Esophagus muscularis mucosa (tissue), 4 donors: ENCODE results near the gene MUSTN1. TPM values are rescaled to one million over a fixed set of nuclear protein-coding genes. Genes with fewer than 3 reads are reported as not detected.

Experiments used
- DNase-seq: peaks from one replicate; pipeline ENCODE4 v3.0.0-alpha.2; 2017; ENCODE audit errors: extremely low spot score
- H3K27ac ChIP-seq, 4 donors: fragments of 200-600 bp; sonication (generic); replicated peaks in 1 of 4; 1 replicate in 3 of 4; 2 replicates in 1 of 4; pipeline ENCODE4 v1.5.1; 2016 to 2019; ENCODE audit warnings: mild to moderate bottlenecking in 1 of 4
- H3K27me3 ChIP-seq, 4 donors: fragments of 200-600 bp; sonication (generic); one replicate each; pipeline versions ENCODE4 v1.5.1 to v1.6.0; 2016 to 2019
- H3K36me3 ChIP-seq, 4 donors: fragments of 200-600 bp; sonication (generic); one replicate each; pipeline ENCODE4 v1.5.1; 2016 to 2019
- H3K4me1 ChIP-seq, 4 donors: fragments of 200-600 bp; sonication (generic); one replicate each; pipeline ENCODE4 v1.5.1; 2016 to 2019
- H3K4me3 ChIP-seq, 4 donors: fragments of 200-600 bp; sonication (generic); 1 replicate in 2 of 4; 2 replicates in 2 of 4; pipeline ENCODE4 v1.5.1; 2016 to 2019; ENCODE audit warnings: mild to moderate bottlenecking in 4 of 4, moderate library complexity in 1 of 4
- H3K9me3 ChIP-seq, 4 donors: fragments of 200-600 bp; sonication (generic); 1 replicate in 3 of 4; 2 replicates in 1 of 4; pipeline ENCODE4 v1.5.1; 2016 to 2019
- EP300 ChIP-seq: sonication (generic); formaldehyde crosslinking; IDR thresholded peaks from one replicate; pipeline ENCODE4 v1.6.1; 2017; ENCODE audit warnings: antibody characterized with exemption
- POLR2A ChIP-seq: fragments of 450-650 bp; IDR thresholded peaks from one replicate; pipeline ENCODE4 v1.6.1; 2017; ENCODE audit warnings: antibody characterized with exemption, moderate library complexity, mild to moderate bottlenecking, low read depth
- POLR2AphosphoS5 ChIP-seq, 2 donors: sonication (generic); formaldehyde crosslinking; IDR thresholded peaks; one replicate each; pipeline ENCODE4 v1.6.1; 2017; ENCODE audit warnings: antibody characterized with exemption in 2 of 2
- WGBS: methylation state at CpG from one replicate; pipeline ENCODE4 v1.1.5; 2018; 5-methylcytosine and 5-hydroxymethylcytosine counted together
- intact Hi-C: fragments of 100-400 bp; cut with DNase I; formaldehyde crosslinking; loops from one replicate; pipeline ENCODE4 v1.15.1; 2023
- total RNA-seq, 4 donors: library from RNA; depleted of rRNA; stranded (reverse); fragments of >200 nt; gene quantifications; one replicate each; pipeline versions ENCODE4 v1.1.0 to v1.2.1, GENCODE V29; 2016
- TF ChIP-seq, protein P1 (sequence below), 3 experiments: fragments of 200-600 bp in 2 of 3; fragments of 450-650 bp in 1 of 3; sonication (generic) in 2 of 3; IDR thresholded peaks; one replicate each; pipeline ENCODE4 v1.5.1; 2017 to 2019; ENCODE audit warnings: antibody characterized with exemption in 3 of 3, mild to moderate bottlenecking in 2 of 3, moderate library complexity in 1 of 3

Gene MUSTN1
- total RNA-seq, 4 donors from 2014 or later, result 6.6 to 17.7 (median 12.5) TPM

- intact Hi-C loops, result no loop called here
- Histone ChIP-seq H3K9me3 (no peaks in the 10 kb centered on the region), H3K36me3 (no peaks in the 10 kb centered on the region), H3K4me1 (no peaks in the 10 kb centered on the region), H3K27ac (no peak overlapping the region), H3K27me3 (no peaks in the 10 kb centered on the region), H3K4me3 (no peak overlapping the region)
- DNase-seq, result no peak
- TF ChIP-seq POLR2A (no peak), POLR2AphosphoS5 (IDR thresholded peaks at IDR 0.05) (no peak), EP300 (no peak)
- TF ChIP-seq, protein P1, sequence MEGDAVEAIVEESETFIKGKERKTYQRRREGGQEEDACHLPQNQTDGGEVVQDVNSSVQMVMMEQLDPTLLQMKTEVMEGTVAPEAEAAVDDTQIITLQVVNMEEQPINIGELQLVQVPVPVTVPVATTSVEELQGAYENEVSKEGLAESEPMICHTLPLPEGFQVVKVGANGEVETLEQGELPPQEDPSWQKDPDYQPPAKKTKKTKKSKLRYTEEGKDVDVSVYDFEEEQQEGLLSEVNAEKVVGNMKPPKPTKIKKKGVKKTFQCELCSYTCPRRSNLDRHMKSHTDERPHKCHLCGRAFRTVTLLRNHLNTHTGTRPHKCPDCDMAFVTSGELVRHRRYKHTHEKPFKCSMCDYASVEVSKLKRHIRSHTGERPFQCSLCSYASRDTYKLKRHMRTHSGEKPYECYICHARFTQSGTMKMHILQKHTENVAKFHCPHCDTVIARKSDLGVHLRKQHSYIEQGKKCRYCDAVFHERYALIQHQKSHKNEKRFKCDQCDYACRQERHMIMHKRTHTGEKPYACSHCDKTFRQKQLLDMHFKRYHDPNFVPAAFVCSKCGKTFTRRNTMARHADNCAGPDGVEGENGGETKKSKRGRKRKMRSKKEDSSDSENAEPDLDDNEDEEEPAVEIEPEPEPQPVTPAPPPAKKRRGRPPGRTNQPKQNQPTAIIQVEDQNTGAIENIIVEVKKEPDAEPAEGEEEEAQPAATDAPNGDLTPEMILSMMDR (IDR thresholded peaks at IDR 0.05), result no peak
- 85% methylated on average over 16 of the region's 16 CpGs for WGBS
Measured at GRCh38 chr3:52788890-52789745, 45.7 kb downstream of the MUSTN1 start.

DNA sequence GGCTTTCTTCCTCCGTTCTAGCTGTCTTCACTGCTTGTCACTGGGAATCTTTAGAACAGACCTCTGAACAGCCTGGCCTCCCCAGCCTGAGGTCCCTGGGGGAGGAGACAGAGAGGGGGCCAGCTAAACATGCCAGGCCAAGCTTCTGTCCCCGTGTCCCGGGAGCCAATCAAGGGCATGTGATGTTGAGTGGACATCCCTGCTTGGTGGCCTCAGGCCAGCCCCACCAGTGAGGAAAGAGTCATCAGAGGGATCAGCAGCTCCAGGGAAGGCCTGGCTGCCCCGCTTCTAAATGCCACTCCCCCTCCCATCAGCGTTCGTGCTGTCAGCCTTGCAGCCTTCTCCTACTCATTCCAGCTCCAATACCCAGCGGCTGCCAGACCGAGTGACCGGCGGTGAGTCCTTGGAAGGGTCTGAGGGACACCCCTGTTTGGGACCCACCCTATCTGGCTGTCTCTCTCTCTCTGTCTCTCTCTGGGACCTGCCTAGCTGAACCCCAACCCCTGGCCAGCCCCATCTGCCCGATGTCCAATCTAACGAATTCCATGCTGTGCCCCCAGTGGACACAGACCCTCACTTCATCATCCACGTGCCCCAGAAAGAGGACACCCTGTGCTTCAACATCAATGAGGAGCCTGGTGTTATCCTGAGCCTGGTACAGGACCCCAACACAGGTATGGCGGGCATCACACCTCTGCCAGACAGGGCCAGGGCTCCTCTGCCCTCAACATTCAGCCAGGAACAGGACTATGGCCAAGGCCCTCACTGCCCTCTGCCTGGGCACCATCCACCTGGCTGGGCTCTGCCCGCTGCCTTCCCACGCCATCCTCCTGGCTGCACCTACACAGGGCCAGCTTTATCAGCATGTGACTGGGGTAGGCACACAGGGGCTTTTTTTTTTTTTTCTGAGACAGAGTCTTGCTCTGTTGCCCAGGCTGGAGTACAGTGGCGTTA lies 46.9 kb downstream of the MUSTN1 start:
- Histone ChIP-seq H3K4me3 (no peak overlapping the region), H3K9me3 (no peaks in the 10 kb centered on the region), H3K4me1 (no peaks in the 10 kb centered on the region), H3K36me3 (no peaks in the 10 kb centered on the region), H3K27me3 (peaks cover 0 to under 1% (median 0%) of the 10 kb centered on the region in 4 donors), H3K27ac (no peak overlapping the region)
- no peak for DNase-seq
- intact Hi-C loops, result no loop called here
- TF ChIP-seq EP300 (no peak), POLR2AphosphoS5 (IDR thresholded peaks at IDR 0.05) (no peak), POLR2A (no peak)
- TF ChIP-seq, protein P1 (IDR thresholded peaks at IDR 0.05), result no peak
- 71% methylated on average over 17 of the region's 17 CpGs for whole genome bisulfite sequencing

DNA sequence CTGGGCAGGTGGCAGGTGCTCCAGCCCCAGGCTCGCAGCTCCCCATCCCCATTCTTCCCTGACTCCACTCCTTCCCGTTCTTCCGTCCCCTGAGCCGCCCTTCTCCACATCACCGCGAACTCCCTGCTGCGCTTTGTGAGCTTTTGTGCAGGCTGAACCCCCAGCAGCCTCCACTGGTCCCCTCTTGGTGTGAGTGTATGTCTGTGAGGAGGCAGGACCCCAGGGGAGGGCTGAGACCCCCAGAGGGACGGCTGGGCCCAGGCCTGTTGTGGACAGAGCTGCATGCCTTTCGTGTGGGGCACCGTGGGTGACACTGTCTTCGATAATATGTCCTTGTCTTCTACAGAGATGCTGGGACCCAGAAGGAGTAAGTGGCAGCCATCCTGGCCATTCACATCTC lies 47.6 kb downstream of the MUSTN1 start:
- Histone ChIP-seq H3K4me1 (no peaks in the 10 kb centered on the region), H3K27ac (no peak overlapping the region), H3K9me3 (no peaks in the 10 kb centered on the region), H3K27me3 (peaks cover 0 to 5% (median 0%) of the 10 kb centered on the region in 4 donors), H3K36me3 (no peaks in the 10 kb centered on the region), H3K4me3 (no peak overlapping the region)
- DNase-seq, result no peak
- 90% methylated on average over 10 of the region's 11 CpGs for WGBS
- TF ChIP-seq, protein P1 (IDR thresholded peaks at IDR 0.05), result no peak
- intact Hi-C loops, result no loop called here

- Histone ChIP-seq H3K9me3 (no peaks in the 10 kb centered on the region), H3K36me3 (no peaks in the 10 kb centered on the region), H3K27ac (no peak overlapping the region), H3K4me3 (no peak overlapping the region), H3K27me3 (peaks cover 0 to 5% (median 0%) of the 10 kb centered on the region in 4 donors), H3K4me1 (no peaks in the 10 kb centered on the region)
- no peak for DNase-seq
- TF ChIP-seq EP300, result no peak
- no peak for TF ChIP-seq POLR2A
- no peak for TF ChIP-seq POLR2AphosphoS5 (IDR thresholded peaks at IDR 0.05)
- TF ChIP-seq, protein P1 (IDR thresholded peaks at IDR 0.05), result no peak
- 90% methylated on average over 19 of the region's 19 CpGs for WGBS
- intact Hi-C loops, result no loop called here
Measured at GRCh38 chr3:52786330-52787215, 48.2 kb downstream of the MUSTN1 start.
